HCEC 1CT (cell line): ENCODE results near the gene FAM120A.

Experiments used
- DNase-seq: peaks from one replicate; pipeline ENCODE4 v3.0.0-alpha.2; 2017

Gene FAM120A

DNA sequence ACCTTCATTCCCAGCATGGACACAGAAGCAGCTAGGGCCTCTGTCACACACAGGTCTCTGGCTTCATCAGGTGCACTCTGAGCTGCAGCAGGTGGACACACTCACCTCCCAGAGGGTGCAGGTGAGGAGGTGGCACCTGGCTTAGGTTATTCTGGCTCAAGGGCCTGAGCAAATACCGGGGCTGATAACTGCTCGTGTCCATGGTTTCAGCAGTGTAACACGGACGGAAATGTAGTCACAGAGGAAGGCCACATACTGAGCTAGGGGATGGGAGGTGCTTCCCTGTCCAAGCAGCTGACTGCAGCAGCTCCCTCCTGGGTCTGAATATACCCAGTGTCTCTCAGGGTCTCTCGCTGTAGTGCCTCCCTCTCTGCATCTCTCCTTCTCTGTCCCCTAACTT is 130.6 kb downstream of the FAM120A start:
- DNase-seq = no peak

DNA sequence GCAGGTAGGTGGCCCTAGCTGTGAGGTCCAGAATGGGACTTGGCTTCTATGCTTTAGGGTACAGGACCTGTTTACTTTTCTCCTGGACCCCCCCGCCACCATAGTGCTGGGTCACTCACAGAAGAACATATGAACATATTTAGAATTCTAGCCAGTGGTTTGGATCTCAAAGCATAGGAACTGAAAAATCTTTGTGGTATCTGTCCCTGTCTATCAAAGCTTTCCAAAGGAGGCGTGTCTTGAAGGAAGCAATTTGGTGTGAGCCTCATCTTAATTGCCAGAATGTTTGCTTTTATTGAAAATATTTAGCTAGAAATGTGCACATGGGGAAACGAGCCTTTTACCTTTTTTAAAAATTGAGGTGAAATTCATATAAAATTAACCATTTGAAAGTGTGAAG is 131.1 kb downstream of the FAM120A start:
- DNase-seq = no peak

DNA sequence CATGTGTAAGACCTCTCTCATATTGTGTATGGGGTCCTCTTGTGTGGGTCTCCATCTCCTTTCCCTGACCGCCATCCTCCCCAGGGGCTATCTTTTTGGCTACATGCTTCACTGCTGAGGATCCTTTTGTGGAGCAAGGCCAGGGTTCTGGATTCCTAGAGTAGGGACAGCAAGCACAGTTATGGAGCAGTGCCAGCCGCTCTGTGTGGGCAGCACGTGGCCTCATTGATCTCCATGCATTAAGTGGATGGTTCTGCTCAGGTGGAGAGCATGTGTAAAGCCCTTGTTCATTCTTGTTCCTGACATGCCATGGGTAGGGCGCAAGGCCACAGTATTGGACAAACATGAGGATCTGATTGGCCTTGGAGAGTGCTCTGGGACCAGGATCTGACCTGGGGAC is 133.8 kb downstream of the FAM120A start:
- DNase-seq = no peak

DNA sequence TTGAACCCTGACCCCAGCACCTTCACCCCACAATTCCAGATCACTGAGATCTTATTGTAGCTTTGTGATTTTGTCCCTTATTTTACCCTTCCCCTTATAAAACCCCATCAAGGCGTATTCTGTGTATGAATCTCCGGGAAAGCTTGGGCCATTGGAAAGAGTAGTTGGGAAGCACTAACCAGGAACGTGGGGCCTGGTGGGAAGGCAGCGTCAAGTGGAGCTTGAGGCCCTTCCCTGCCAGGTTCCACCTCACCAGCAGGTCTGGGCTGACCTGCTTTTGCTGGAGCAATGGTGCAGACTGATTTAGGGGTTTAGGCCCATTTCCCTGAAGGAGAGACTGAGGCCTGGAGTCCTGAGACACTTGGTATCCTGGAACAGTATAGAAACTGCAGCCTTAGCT is 134.2 kb downstream of the FAM120A start:
- DNase-seq = no peak

DNA sequence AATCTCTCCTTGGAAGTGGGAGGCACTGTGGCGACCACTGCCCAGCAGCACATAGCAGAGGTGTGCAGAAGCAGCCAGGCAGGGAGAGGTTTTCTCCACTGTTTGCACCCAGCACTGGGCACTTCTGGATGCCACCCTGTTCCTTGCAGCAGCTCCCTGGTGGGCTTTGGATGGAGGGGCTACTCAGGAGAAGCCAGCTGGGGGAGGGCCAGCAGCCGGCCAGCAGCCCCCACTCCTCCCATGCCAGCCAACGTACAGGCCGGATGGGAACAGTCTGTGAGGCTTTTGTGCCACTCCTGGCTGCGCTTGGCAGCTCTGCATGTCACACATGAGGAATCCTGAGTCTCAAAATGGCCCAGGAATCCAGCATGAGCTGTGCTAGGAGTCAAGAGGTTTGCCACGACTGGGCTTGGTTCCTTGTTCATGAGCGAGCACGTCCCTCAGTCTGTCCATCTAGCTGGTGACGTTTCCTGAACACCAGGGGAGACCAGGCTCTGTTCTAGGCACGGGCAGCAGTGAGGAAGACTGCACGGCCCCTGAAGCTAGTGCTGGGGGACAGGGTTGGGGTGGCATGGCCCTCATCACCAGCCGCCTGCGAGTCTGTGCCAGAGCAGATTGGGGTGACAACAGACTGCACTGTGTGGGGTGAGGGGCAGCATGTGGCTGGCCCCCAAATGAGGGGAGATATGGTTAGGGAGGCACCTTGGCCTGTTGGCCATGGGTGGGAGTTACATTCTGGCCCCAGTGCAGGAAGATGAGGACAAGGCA is 135.0 kb downstream of the FAM120A start:
- DNase-seq = no peak

DNA sequence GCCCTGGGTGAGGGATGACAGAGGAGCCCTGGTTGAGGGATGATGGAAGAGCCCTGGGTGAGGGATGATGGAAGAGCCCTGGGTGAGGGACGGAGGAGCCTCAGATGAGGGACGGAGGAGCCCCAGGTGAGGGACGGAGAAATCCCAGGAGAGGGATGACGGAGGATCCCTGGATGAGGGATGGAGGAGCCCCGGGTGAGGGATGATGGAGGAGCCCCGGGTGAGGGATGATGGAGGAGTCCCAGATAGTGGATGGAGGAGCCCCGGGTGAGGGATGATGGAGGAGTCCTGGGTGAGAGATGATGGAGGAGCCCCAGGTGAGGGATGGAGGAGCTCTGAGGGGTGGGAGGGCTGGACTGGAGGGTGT is 135.8 kb downstream of the FAM120A start:
- DNase-seq = no peak

DNA sequence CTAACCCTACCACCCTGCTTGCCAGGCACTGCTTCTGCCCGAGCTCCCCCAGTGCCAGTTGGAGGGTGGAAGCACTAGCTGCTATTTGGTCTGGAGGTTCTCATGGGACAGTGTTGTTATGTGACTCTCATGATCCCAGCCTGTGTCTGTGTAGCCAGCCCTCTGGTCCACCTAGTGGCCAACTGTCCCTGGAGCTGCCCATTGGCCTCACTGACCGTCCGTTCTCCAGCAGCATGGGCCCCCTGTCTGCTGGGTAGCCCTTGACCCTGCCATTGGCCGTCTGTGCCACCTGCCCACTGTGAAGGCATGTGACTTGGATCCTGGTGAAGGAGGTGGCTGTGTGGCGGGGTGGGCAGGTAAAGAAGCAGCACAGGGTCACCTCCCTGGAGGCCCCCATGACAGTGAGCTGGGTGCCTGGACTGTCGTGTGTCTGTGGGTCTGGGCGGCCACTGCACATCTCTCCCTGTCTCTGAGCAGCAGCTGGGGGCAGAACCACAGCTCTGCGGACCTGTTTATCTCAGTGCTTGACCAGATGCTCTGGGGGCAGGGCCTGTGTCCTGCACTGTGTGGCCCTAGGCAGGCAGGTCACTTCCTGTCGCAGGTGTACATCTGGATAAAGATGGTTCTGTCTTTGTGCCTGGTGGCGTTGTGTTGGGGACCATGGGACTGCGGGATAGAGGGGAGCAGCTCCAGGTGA is 136.3 kb downstream of the FAM120A start:
- no peak for DNase-seq

DNA sequence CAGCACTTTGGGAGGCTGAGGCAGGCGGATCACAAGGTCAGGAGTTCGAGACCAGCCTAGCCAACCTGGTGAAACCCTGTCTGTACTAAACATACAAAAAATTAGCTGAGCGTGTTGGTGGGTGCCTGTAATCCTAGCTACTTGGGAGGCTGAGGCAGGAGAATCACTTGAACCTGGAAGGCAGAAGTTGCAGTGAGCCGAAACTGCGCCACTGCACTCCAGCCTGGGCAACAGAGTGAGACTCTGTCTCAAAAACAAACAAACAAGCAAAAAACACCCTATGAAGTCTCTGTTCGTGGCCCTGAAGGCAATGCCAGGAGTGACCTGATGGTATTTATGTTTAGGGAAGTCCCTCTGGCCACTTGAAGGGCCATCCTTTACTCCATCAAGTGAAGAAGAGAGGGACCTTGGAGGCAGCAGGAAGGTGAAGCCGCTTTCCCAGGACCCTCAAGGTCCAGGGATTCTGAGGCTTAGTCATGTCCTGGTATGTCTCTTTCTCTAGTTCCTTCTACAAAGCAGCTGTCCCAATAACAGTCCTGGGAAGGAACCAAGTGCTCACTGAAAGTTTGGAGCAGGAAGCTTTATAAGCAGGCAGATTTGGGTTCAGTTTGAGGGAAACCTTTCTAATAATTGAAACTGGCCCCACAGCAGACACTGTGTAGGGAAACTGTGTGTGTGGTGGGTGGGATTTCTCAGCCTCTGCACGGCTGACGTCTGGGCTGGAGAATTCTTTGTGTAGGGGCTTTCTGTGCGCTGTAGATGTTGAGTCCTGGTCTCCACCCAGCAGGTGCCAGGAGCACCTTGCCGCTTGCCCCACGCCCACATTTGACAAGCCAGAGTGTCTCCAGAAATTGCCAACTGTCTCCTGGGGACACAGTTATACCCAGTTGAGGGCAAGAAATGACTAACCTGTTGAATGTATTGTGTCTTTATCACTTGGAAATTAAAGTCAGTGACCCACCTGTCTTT is 137.4 kb downstream of the FAM120A start:
- no peak for DNase-seq

DNA sequence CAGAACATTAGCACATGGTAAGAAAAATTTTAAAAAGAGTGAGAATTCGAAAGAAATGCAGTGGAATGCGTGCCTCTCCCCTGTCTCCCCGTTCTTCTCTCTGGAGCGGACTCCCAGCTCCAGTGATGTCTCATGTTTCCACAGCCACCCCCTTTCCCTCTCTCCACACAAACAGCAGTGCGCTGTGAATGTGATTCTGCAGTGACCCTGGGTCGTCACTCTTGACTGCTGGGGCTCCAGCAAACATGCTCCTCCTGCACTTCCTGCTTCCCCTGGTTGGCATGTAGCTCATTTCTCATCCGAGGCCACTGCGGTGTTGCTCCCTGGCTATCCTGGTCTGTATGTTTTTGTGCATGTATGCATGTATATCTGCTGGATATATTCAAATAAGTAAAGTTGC is 138.2 kb downstream of the FAM120A start:
- no peak for DNase-seq

DNA sequence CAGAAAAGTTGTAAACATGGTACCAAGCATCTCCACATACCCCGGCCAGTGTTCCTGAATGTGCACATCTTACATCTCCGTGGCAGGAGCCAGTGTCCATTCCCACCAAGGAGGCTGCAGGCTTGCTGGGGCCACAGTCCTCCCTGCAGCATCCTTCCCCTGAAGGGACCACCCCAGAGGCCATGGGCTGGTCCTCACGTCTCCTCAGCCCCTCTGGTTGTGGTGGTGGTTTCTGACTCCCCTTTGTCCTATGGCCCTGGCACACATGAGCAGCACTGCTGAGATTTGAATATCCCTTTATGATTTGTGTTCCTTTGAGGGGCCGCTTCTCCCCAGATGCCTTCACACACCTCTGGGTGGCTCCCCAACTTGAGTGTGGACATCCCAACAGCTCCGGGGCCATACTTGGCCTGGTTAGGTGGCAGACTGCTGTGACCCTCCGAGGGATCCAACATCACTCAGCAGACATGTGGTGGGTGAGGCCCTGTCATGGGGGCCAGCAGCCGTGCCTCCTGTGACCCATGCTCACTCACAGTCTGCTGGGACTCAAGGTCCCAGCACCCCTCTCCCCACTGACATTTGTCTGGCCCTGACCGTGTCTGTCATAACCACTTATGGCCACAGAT is 139.2 kb downstream of the FAM120A start:
- DNase-seq = no peak

DNA sequence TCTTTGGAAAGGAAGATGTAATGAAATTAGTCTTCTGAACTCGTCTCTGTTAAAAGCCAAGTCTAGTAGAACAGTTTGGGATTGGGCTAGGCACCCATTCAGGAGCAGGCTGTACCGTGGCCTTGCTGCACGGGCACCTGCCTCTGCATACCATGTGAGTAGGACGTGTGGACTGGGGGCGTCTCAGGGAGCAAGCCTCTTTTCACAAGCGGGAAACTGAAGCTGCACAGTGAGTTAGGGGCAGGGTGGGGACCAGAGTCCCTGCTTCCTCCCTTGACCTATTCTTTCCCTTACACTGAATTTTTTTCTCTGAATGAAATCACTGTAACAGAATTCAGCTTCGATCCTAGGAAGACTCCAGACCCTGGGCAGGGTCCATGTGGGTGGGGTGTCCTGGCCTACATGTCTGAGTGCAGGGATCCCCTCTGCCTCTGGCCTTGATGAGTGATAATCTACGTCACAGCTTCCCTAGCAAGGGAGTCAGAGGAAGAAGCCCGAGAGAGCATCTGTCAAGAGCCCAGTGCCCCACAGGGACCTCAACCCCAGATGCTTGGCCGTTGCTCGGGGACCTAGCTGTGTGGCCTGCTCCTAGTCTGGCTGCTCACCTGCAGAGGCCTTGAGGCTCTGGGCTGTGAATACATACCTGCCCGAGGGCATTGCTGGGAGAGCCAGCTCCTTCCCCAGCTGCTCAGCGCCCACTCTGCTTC is 140.0 kb downstream of the FAM120A start:
- DNase-seq = no peak

DNA sequence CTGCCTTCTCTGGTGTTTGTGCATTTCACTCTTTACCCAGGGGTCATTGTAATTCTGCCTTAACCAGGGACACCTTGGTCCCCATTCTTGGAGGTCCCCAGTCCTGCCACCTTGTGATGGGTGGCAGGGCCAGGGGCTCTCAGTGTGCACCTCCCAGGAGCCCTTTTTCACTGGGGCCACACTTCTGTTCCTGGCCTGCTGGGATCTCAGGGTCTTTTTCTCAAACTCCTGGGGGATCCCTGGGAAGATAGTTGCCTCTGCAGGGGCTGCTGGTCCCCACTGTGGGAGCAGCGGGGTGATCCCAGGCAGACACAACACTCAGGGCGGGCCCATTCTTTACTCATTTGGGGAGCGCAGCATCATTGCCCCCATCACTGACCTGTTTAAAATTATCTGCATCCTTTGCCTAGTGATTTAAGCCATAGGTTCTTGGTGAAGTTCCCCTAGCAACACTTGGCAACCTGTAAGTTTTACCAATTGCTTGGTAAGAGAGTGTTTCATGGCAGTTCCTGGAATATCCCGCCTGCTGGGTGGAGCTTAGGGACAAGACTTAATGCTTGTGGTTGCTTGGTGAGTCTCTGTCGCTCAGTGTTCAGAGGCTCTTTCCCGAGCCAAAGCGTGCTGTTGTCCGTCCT is 140.6 kb downstream of the FAM120A start:
- DNase-seq = no peak

DNA sequence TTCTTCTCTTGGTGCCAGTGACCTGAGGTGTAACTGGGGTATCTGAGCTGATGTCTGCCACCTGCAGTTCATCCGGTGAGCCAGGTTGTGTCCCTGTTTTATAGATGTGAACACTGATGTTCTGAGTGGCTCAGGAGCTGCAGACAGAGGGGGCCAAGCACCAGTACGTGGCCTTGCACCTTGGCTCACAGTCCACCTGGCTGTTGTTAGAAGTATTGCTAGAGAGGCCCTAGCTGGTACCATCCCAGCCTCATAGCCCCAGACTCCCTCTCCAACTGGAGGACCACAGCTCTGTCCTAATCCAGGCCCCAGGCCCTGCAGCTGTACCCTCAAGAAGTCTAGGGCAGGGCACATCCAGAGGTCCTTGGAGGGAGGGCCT is 141.1 kb downstream of the FAM120A start:
- no peak for DNase-seq

DNA sequence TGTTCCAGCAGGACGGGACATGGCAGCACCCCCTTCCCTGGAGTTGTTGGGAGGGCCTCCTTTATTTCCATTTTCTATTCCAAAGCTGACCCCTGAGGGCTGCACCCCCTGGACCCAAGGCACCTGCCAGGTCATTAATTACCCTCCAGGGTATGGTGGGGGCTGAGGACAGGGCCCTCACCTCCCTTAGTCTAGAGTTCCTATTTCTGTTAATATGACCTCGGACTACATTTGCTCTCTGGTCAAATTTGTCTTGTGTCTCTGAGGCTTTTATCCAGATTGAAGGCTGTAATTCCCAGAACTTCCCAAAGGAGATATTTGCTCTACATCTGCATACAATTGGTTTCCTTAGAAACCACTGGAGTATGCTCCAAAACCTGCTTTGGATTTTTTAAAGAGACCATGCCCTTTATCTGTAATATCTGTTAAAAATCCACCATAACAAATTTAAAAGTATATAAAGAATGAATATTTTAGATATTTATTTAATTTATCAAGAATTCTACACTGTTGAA is 141.7 kb downstream of the FAM120A start:
- DNase-seq = no peak

DNA sequence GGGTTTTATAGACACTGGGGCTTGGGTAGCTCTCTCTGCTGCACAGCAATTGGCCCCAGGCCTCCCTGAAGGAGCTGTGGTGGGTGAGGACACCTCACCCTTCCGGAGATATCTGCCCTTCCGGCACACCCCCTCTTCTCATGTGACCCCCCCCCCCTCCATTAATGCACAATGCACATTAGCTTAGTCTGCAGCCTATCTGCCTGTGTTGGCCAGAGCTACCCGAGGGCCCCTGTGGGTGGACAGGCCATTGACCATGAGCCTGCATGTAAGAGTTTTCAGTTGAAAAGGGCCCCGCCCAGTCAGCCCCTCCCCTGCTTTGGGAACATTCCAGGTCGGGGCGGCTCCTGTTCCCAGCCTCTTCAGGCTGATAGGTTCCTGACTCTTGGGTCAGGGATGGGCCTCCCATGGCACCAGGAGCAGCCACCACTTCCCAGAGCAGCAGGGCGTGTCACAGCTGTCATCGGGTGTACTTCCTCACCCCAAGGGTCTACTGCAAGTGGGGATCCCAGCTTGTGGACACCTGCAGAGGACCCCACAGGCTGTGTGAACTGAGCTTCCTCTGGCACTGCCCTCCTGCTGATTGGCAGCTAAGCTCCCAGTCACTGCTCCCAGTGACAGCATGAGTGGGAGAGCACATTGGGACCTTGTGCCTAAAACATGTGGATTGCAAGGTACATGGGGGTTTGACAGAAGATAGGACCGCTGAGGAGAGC is 142.7 kb downstream of the FAM120A start:
- DNase-seq = no peak

DNA sequence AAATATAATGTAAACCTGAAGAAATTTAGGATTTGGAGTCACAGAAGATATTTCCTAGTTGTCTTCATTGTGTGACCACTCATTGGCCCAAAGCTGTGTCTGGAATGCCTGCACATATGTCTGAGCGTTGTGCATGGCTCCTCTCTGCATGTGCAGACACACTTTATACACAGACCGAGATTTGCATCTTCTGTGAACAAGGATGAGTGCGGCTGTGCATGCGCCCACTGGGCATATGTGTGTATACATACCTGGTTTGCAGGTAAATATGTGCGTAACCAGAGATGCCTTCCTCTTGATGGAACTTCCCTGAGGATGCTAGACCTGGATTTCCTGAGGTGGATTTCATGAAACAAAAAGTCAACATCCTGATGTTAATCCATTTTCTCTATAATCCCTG is 144.0 kb downstream of the FAM120A start:
- DNase-seq = no peak

DNA sequence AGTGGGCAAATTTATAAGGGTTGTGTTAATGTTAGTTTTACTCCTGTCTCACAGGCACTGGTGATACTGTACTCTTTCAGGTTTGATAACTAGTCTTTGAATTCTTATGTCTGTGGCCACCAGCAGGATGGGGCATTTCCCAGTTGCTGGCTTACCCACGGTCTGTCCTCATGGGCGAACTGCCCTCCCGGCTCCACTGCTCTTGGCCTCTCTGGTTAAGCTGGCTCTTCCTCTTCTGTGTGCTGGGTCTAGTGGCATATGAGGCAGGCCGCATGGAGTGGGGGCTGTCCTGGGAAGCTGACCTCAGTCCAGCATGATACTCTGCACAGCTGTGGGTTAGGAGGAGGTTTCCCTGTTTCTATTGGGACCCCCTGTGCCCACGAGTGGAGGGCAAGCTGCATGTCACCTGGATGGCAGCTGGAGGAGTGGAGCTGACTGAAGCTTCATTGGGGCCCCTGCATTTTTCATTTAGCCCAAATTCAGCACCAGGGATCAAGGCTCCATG is 144.4 kb downstream of the FAM120A start:
- no peak for DNase-seq

DNA sequence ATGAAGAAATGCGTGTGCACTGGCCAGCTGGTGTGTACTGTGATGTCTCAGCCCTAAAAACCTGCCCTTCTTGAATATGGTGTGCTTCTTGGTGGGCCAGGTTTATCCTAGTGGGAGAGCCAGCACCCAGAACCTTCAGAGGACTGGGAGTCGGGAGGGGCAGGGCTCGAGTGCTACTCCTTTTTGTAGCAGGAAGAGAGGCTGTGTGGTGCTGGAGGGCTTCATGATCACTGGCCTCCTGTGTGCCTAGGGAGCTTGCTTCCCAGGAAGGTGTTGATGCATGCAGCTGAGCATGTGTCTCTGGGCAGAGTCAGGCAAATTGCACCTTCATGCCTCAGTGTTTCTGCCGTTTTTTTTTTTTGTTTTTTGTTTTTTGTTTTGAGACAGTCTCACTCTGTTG is 144.9 kb downstream of the FAM120A start:
- no peak for DNase-seq

DNA sequence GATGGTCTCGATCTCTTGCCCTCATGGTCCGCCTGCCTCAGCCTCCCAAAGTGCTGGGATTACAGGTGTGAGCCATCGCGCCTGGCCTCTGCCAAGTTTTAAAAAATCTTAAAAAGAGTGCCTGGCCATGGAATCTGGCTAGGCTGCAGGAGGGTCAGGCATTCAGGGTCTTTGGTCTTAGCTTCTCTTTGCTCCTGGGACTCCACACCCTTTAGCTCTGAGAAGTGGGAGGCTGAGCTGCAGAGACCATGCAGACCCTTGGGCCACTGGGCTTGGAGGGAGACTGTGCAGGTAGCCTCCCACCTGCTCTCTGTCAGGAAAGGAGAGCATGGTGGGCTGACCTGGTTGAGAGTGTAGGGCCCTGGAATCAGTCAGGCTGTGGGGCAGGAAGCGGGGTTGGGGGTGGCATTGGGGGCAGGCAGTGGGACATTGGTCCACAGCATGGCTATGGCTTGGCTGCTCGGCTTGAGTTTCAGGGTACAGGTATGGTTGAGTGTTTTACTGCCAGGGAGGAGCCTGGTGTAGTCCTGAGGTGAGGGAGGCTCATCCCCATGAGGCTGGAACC is 145.7 kb downstream of the FAM120A start:
- DNase-seq = no peak

DNA sequence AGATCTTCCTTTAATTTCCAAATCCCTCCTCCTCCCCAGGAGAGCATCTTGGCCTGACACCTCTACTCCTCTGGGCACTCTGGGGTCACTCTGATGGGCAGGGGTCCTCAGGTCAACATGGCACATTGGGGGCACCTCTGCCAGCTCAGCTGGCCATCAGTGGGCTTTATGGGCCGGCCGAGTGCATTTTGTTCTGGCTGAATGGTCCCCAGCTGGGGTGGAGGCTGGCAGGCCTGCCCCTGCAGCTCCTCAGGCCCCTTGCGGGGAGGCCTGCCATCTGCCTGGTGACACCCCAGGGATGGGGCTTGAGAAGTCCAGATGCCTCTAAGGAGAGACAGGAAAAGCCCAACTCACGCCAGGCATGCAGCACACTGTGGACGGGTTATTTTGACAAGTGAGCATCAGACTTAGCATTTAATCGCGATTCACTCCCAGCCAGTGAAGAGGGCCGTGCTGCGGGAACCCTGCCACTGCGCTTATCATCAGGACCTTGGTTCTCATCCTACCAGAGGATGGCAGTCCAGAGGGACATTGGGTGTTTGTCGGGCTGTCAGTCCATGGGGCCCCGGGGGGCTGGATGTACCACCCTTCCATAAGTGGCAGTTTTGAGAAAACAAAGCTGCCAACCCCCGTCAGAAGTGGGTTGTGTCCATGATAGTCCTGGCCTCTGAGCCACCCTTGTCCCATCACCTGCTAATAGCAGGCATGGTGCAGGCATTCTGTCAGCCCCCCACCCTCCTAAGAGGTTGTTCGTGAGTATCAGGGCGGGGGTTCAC is 146.6 kb downstream of the FAM120A start:
- DNase-seq = no peak
